ENCODE data around the gene CDH23. TPM values are rescaled to one million over a fixed set of nuclear protein-coding genes. Genes with fewer than 3 reads are reported as not detected.

CDH23 gene
- total and polyA plus RNA-seq, 10 of the 15 experiments (the other 5 are each of a cell fraction or from before 2014, with no cell fraction given), result 0.09 to 0.40 (median 0.15) TPM; not detected in 1

GRCh38 chr10:71354776-71355175, 41.9 kb upstream of the CDH23 start:
- RAD21 ChIA-PET (ENCODE audit: unreplicated experiment), result no interaction called here
- BruUV-seq (replicated peaks), result no TSS peak
- intact Hi-C loops (cut with micrococcal nuclease; ENCODE audit: unreplicated experiment) (no loop called here), in situ Hi-C loops (cut with MboI) (loop anchor here (5.0 kb wide), 1 partner anchor 32 kb away; no protein-coding TSS in a partner anchor)
- DNase-seq (ENCODE audit: low read depth, low spot score), result no peak
- TF ChIP-seq TCF3 (IDR thresholded peaks at IDR 0.05; ENCODE audit: borderline replicate concordance, insufficient read depth, low read depth, low read length), result no peak
- TF ChIP-seq ELK1 (IDR thresholded peaks at IDR 0.05; ENCODE audit: low read depth, low read length), result no peak
- TF ChIP-seq TCF12 (IDR thresholded peaks at IDR 0.05; ENCODE audit: low read depth, low read length), result no peak
- no peak for TF ChIP-seq BHLHE40 (IDR thresholded peaks at IDR 0.05; ENCODE audit: borderline replicate concordance in 1 of 2, low read depth in 2 of 2, low read length in 1 of 2)
- TF ChIP-seq BMI1 (IDR thresholded peaks at IDR 0.05; ENCODE audit: borderline replicate concordance), result no peak
- TF ChIP-seq POLR2AphosphoS5 (IDR thresholded peaks at IDR 0.05; ENCODE audit: low read length), result no peak
- Histone ChIP-seq H3K9ac (ENCODE audit: control insufficient read depth, insufficient read depth, low read length) (no peak overlapping the region), H3K36me3 (ENCODE audit: control insufficient read depth in 2 of 2, insufficient read depth in 2 of 2, low read length in 1 of 2) (no peaks in the 10 kb centered on the region), H3K4me3 (no peak overlapping the region), H4K20me1 (ENCODE audit: control insufficient read depth, insufficient read depth) (no peaks in the 10 kb centered on the region), H3K9me3 (replicated peaks; ENCODE audit: control insufficient read depth, insufficient read depth, low read length) (no peaks in the 10 kb centered on the region), H3K4me1 (ENCODE audit: control insufficient read depth, insufficient read depth, low read length) (peaks cover 20% of the 10 kb centered on the region), H3K27me3 (replicated peaks in 1 of 2; ENCODE audit: control insufficient read depth in 2 of 2, insufficient read depth in 2 of 2, low read length in 1 of 2) (no peaks in the 10 kb centered on the region), H3K4me2 (ENCODE audit: control insufficient read depth, insufficient read depth) (no peak overlapping the region), H3K79me2 (ENCODE audit: control insufficient read depth, insufficient read depth, low read length) (no peaks in the 10 kb centered on the region), H2AFZ (ENCODE audit: control insufficient read depth, low read depth, low read length) (no peak overlapping the region), H3K27ac (ENCODE audit: control insufficient read depth, insufficient read depth) (no peak overlapping the region)
- no peak for ATAC-seq
- POLR2A ChIA-PET, result no interaction called here
- SMC1A ChIA-PET (ENCODE audit: uncharacterized antibody, unreplicated experiment), result no interaction called here
- CTCF ChIA-PET, result no interaction called here
- no peak for FAIRE-seq
- WGBS (ENCODE audit: insufficient coverage, insufficient replicate concordance, low lambda C conversion rate, missing lambda C conversion rate), result 54% methylated on average over 7 of the region's 7 CpGs

DNA sequence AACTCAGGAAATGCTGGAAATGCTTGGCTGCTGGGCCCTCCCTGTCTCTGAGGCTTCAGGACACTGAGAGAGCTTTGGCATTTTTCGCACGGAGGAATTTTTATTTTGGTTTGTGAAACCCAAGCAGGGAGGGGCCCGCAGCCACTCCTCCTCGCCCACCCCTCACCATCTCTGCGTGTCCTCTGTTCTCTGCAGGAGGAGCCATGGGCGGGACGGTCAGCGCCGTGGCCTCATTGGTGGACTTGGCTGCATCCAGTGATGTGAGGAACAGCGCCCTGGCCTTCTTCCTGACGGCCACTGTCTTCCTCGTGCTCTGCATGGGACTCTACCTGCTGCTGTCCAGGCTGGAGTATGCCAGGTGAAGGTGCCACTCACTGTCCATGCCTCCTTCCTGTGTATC, 40.8 kb upstream of the CDH23 start:
- no peaks in the 10 kb centered on the region for H3K9me3 ChIP-seq (replicated peaks; ENCODE audit: control insufficient read depth, insufficient read depth, low read length)
- TF ChIP-seq MTA3 (IDR thresholded peaks at IDR 0.05; ENCODE audit: borderline replicate concordance, low read length) (no peak), ZZZ3 (IDR thresholded peaks at IDR 0.05; ENCODE audit: control insufficient read depth, insufficient read length, low read depth) (no peak), NFYB (IDR thresholded peaks at IDR 0.05; ENCODE audit: insufficient read depth, low read depth, low read length) (no peak)
- TF ChIP-seq, protein P1, sequence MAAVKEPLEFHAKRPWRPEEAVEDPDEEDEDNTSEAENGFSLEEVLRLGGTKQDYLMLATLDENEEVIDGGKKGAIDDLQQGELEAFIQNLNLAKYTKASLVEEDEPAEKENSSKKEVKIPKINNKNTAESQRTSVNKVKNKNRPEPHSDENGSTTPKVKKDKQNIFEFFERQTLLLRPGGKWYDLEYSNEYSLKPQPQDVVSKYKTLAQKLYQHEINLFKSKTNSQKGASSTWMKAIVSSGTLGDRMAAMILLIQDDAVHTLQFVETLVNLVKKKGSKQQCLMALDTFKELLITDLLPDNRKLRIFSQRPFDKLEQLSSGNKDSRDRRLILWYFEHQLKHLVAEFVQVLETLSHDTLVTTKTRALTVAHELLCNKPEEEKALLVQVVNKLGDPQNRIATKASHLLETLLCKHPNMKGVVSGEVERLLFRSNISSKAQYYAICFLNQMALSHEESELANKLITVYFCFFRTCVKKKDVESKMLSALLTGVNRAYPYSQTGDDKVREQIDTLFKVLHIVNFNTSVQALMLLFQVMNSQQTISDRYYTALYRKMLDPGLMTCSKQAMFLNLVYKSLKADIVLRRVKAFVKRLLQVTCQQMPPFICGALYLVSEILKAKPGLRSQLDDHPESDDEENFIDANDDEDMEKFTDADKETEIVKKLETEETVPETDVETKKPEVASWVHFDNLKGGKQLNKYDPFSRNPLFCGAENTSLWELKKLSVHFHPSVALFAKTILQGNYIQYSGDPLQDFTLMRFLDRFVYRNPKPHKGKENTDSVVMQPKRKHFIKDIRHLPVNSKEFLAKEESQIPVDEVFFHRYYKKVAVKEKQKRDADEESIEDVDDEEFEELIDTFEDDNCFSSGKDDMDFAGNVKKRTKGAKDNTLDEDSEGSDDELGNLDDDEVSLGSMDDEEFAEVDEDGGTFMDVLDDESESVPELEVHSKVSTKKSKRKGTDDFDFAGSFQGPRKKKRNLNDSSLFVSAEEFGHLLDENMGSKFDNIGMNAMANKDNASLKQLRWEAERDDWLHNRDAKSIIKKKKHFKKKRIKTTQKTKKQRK (IDR thresholded peaks at IDR 0.05; ENCODE audit: low read depth, low read length), result no peak
- in situ Hi-C loops (cut with MboI), result loop anchor here (5.0 kb wide), 1 partner anchor 34 kb away; no protein-coding TSS in a partner anchor

More for the DNA sequence above, 40.8 kb upstream of the CDH23 start:
- no peaks in the 10 kb centered on the region for H3K27me3 ChIP-seq (replicated peaks in 1 of 2; ENCODE audit: control insufficient read depth in 2 of 2, insufficient read depth in 2 of 2, low read length in 1 of 2)
- H3K27ac ChIP-seq (ENCODE audit: control insufficient read depth, insufficient read depth), result no peak overlapping the region
- H3K4me1 ChIP-seq (ENCODE audit: control insufficient read depth, insufficient read depth, low read length), result peaks cover 26% of the 10 kb centered on the region
- DNase-seq (ENCODE audit: low read depth, low spot score) (no peak), ATAC-seq (no peak), FAIRE-seq (no peak)
- H3K4me3 ChIP-seq, result no peak overlapping the region
- no peak overlapping the region for H3K4me2 ChIP-seq (ENCODE audit: control insufficient read depth, insufficient read depth)
- intact Hi-C loops (cut with micrococcal nuclease; ENCODE audit: unreplicated experiment), result no loop called here
- ChIA-PET CTCF (no interaction called here), SMC1A (ENCODE audit: uncharacterized antibody, unreplicated experiment) (no interaction called here), POLR2A (no interaction called here), RAD21 (ENCODE audit: unreplicated experiment) (no interaction called here)
- BruUV-seq (replicated peaks), result no TSS peak
- no peaks in the 10 kb centered on the region for H3K36me3 ChIP-seq (ENCODE audit: control insufficient read depth in 2 of 2, insufficient read depth in 2 of 2, low read length in 1 of 2)
- no peaks in the 10 kb centered on the region for H3K79me2 ChIP-seq (ENCODE audit: control insufficient read depth, insufficient read depth, low read length)
- no peak overlapping the region for H3K9ac ChIP-seq (ENCODE audit: control insufficient read depth, insufficient read depth, low read length)
- H2AFZ ChIP-seq (ENCODE audit: control insufficient read depth, low read depth, low read length), result no peak overlapping the region
- no peaks in the 10 kb centered on the region for H4K20me1 ChIP-seq (ENCODE audit: control insufficient read depth, insufficient read depth)
- 71% methylated on average over 12 of the region's 12 CpGs for WGBS (ENCODE audit: insufficient coverage, insufficient replicate concordance, low lambda C conversion rate, missing lambda C conversion rate)

All from GM12878 (cell line).